GM21619 (cell line): ENCODE data around the gene PLCD3.

ENCODE experiments used
- ATAC-seq: cut with Tn5 transposase; IDR thresholded peaks from one replicate; pipeline ENCODE4 v1.9.1; 2021; ENCODE audit not compliant: unreplicated experiment

Gene PLCD3

DNA sequence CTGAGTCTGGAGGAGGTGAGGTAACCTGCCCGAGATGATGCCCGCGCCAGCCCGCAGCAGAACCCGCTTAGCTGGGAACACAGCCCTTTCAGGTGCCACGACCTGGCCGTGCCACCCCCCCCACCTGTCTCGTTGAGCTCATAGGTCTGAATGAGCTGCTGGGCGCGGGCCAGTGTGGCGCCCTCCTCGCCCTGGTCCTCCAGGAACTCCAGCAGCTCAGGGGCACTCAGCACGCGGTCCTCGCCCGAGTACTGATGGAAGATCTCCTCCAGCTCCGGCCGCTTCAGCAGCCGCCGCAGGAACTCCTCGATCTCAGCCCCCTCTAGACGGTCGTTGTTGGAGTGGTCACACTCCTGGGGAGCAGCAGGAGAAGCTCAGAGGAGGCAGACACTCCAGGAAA, 13.6 kb downstream of the PLCD3 start:
- no peak for ATAC-seq

DNA sequence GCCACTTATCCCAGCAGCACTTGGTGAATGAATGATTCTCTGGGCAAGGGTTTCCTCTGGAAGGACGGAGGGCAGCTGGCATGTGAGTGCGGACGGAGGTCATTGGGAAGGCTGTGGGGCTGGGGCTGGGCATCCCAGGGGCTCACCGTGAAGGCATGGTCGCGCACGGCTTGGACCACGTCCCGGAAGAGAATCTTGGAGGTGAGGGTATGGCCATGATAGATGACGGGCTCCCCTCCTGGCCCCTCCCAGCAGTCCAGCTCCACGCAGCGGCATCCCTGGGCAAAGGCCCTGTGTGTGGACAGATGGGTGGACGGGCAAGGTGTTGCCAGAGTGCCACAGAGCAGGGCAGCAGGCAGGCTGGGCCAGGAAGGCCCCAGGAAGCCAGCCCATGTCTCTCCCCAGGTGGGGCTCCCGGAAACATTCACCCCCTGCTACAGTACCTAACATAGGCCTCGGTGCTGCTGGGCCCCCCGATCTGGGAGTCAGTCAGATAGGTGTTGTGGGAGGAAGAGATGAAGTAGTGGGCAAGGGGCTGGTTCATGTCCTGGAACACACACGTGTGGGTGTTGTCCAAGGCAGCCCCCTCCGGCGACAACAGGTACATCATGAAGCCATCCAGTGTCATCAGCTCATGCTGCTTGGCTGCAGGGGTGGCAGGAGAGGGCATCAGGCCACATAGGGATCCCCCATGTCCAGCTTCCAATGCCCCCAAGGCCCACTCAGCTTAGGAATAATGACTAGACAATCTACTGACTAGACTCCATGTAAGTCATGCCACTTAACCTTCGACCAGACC, 14.3 kb downstream of the PLCD3 start:
- no peak for ATAC-seq

DNA sequence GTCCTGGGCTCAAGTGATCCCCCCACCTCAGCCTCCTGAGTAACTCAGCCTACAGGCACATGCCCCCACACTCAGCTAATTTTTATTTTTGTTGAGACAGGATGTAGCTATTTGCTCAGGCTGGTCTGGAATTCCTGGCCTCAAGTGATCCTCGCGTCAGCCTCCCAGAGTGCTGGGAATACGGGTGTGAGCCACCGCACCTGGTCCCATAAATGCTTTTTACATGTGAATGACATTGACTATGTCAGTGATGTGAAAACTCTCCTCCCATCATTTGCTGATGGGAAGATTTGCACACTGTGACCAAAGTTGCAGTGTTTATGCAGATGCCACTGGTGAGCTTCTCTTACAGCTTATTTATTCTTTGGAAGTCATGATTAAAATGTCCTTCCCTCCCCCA, 15.0 kb downstream of the PLCD3 start:
- ATAC-seq = no peak

DNA sequence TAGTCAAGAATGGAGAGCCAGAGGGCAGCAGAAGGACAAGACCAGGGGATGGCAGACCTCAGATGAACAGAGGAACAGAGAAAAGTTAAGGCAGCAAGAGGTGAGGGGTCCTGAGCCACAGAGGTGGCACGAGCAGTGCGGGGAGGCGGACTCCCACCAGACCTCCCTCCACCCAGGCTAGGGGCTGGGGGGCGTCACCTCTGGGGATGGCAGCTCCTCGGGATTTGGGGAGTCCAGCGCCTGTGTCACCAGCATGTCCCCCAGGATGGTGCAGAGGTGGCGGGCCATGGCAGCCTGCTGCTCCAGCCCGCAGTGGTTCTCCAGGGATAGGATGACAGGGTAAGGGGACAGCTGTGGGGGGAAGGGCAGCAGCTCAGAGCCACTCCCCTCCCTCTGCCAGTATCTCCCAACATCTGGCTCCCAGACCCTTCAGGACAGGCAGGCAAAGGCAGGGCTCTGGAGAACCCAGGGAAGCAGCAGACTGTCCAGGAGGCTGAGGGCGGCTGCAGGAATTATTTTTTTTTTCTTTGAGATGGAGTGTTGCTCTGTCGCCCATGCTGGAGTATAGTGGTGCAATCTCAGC, 15.8 kb downstream of the PLCD3 start:
- no peak for ATAC-seq

DNA sequence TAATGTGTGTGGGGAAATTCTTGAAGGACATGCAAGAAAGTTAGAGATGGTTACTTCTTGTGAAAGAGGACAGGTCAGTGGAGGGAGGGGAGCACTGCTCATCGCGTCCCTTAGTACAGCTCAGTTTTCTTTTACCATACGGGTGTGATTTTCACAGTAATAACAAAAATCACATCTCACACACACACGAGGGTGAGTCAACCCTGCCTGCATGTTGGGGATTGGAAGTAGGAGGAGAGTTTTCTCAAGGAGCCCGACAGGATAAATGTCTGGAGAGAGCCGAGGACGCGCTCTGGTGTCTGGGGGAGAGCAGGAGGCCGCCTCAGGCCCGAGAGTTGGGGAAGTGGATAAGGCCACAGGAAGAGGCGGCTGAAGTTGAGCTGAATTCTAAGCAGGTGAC, 16.4 kb downstream of the PLCD3 start:
- ATAC-seq = no peak

DNA sequence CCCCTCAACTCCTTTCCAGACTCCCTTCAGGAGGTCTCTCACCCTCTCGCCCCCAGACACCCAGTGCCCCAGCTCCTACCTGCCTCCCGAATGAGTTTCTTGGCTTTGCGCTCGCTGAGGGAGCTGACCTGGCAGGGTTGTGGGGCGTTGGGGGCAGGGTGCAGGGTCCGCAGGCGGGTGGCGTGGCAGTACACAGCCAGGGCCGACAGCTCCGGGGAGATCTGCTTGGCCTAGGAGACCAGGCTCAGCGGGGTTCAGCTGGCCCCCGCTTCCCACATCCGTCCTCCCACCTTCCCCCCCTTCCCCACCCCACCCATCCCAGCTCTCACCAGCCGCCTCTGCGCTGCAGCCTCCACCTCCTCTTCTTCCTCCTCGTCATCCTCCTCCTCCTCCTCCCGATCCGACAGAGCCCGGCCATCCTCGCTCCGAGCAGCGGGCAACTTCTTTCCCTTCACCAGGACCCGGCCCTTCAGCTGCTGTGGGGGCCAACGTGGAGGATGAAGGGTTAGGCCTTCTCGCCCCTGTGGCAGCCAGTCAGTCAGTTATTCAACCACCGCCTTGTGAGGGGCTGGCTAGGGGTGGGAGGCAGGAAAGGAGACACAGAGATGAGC, 17.2 kb downstream of the PLCD3 start:
- ATAC-seq = no peak

DNA sequence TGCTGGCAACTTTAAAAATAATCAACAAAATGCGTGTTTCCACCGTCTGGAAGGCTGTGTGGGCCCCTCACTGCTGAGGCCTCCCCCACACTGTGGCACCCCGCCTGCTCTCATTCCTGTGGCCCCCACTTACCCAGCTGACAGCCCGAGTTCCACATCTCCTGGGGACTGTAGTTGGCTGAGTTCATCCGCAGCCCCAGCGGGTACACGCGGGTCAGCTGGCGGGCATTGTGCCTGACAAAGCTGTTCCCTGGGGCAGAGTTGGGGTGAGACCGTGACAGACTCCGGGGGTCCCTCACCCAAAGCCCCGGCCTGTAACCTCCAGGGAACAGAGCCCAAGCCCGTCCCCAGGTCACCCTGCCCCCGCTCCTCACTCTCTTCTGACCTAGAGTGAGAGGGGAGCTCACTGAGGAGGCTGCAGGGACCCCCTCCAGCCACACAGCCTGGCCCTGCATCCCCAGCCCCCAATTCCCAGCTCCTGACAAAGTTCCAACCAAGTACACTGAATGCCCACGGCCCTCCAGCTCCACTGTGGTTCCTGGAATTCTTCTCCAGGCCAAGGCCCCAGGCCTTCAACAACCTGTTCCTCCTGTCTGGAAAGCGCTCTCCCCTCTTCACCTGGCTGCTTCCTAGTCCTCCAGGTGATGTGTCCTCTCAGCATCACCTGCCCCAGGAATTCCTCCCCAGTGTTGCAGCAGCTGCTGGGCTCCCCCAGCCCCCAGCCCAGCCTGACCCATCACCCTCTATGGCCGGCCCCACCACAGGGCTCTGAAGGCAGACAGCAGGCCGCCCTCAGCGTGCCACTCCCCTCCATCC, 18.0 kb downstream of the PLCD3 start:
- no peak for ATAC-seq

DNA sequence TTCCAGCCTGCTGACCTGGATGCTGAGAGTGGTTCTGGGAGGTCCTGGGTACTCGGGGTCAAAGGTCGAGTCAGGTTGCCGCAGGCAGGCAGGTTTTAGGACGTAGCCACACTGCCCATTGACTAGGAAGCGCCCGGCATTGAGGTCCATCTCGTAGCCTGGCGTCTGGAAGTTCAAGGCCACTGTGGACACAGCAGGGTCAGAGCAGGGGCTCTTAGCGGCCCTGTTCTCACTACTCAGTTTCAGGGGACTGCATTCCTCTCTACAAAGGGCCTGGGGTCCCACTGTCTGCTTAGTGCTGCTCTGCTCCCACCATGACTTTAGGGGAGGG, 18.9 kb downstream of the PLCD3 start:
- no peak for ATAC-seq

DNA sequence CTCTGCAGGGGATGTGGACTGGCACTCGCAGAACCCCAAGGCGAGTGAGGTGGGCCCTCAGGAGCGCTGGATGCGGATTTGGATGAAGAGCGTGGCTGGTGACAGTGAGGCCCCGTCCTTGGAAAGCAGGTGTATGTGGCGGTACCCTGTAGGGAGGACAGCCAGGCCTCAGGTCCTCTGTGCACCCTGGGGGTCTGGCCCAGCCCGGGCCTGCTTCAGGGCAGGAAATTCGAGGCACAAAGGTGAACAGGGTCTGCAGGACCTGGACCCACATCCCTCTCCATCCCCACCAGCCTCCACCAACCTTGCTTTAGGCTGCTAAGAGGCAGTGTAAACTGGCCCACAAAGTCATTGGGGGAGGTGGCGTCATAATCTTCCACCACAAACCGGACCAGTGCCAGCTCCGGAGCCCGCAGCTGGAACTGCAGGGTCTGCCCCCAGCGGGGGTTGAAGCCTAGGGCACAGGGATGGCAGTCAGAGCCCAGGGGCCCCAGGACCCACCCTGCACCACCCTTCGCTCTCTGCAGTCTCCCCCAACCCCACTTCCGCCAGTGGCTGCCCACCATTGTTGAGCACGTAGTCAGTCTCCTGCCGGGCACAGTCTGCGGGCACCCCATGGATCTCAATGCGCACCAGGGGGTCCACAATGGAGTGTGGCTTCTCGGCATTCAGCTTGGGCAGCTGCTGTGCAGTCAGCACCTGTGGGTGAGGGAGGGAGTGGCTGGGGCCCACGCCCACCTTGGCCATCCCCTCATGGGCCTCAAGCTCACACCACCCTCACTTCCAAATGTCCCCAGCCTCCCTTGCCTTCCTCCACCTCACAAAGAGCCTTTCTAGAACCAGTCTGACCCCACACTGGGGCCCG, 19.5 kb downstream of the PLCD3 start:
- no peak for ATAC-seq

DNA sequence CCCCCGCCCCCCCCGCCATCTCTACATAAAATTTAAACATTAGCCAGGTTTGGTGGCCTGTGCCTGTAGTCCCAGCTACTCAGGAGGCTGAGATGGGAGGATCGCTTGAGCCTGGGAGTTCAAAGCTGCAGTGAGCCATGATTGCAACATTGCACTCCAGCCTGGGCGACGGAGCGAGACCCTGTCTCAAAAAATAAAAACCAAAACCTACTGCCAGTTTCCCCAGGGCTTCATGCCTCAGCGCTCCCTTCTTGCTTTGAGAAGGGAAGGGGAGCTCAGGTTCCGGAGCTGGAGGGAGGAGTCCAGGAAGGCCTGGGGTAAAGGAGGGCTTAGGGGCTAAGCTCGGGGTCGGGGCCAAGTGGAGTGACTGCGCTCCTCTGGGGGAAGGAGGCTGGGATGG, 20.5 kb downstream of the PLCD3 start:
- no peak for ATAC-seq

DNA sequence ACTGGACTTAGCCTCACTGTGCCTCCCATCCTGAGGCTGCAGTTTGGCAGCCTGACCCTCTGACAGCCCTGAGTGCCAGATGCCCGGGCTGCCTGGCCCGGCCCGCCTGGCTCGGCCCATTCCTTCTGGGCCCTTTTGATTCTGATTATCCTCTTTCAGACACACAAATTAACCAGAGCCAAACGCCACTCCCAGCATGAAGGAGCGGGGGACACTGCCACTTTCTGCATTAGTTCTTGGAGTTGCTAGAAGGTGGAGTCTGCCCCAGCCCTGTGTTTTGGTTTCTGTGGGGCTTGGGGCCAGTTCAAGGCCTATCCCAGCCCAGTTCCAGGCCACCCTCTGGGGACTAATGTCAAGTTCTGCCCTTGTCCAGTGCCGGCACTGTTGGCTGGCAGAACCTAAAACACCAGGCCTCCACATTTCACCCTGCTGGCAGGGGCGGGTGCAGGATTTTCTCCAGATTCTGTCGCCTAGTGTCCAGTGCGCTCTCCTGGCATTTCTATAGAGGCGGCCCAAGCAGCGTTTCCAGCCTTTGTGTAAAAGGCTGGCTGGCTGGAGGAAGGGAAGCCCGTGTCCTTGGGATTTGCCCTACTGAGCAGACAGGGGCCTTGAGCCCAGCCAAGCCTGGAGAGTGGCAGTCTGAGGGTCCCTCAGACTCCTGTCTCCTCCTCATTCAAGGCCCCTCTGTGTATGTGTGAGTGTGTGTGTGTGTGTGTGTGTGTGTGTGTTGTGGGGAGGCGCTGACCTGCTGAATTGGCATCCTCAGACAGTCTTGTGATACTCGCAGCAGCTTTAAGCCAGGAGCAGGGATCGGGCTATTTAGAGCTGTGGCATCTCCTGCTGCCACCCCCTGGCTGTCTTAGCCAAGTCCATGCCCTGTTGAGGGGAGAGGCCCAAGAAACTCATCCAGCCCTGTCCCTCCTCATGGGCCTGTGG, 21.4 kb downstream of the PLCD3 start:
- ATAC-seq = no peak

DNA sequence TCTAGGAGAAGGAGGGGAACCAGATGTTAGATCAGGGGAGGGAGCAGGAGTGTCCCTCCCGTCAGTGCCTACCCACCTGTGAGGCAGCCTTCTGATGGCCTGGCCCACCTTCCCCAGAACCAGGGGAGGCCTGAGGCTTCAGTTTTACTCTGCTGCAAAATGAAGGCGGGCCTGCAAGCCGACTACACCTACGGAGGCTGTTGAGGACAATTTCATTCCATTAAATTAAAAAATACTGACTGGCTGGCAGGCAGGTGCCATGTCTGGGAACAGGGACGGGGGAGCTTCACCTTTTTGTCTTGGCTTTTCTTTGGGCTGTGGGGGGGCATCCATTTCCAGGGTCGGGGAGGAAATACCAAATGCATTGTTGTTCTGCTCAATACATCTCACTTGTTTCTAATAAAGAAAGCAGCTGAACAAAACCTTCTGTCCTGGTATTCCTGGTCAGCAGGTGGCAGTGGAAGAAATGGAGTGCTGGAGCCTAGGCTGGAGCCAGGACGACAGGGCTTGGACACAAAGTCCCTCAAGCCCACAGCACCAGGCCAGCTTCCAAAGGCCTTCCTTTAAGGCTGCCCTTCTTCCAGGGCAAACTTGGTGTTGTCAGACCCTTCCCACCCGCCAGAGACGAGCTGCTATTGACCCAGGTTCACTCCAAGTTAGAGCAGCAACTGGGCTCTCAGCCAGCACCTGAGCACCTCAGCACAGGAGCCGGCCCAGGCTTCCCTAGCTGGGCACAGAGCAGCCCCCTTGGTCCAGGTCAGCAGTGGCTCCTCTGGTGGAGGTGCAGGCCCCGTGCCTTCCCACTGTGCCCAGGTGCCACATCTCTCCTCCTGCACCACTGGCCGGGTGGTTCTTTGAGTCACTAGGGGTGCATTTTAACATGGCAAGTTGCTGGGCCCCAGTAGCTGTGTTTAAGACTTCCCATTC, 23.5 kb downstream of the PLCD3 start:
- ATAC-seq = no peak

DNA sequence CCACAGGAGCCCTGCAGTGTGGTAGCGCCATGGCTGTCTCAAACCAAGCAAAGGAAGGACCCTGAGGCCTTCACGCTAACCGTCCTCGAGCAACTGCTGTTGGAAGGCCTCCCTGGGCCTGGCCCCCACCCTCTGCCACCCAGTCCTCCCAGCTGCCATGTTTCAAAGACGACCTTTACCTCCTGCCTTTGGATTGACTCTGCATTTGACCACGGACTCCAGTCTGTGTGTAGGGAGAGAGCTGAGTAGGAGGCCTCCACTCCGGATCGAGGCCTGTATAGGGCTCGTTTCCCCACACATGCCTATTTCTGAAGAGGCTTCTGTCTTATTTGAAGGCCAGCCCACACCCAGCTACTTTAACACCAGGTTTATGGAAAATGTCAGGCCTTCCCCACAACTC, 24.3 kb downstream of the PLCD3 start:
- no peak for ATAC-seq

DNA sequence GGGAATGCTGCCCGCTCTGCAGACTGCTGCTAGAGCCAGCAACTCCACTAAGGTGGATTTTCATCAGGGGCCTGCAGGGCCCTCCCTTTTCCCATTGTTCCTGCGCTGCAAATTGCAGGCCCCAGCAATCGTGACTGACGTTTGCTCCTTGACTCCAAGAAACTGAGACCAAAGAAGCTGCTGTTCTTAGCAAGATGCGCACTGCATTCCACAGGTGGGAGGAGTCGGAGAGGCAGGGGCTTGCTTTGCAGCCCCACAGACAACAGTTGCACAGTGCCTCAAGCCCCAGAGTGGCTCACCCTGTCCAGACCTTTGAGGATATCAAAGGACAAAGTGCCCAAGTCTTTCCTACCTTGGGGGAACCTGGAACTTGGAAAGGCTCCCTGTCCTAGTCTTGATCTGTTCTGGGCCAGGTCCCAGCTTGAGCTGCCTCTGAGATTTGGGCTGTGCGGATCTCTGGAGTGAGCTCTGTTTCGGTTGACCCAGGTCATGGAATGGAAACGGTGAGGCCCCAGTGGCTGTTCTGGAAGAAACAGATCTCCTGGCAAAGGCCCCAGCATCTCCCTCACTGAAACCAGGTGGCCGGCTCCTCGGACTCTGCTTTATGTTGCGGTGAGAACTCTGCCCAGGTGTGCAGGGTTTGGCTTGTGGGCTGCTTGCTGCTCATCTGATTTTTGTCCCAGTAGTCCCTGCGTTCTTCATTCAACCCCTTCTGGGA, 24.9 kb downstream of the PLCD3 start:
- no peak for ATAC-seq

DNA sequence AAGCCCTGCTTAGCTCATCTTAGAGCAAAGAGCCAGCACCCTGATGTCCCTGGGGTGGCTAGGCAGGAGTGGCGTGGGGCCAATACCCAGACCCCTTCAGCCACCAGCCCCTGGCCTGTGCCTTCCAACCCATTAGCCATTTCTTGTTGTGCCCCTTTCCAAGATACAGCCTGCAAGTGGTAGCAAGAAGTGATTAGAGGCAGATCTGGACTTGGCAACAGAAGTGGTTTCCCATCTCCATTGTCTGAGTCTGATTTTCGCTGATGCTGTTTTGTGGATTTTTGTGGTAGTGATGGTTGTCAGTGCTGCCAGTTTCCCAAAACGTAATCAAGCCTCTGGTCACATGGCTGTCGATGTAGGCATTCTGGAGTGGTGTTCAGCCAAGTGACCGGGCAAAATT, 25.7 kb downstream of the PLCD3 start:
- no peak for ATAC-seq

DNA sequence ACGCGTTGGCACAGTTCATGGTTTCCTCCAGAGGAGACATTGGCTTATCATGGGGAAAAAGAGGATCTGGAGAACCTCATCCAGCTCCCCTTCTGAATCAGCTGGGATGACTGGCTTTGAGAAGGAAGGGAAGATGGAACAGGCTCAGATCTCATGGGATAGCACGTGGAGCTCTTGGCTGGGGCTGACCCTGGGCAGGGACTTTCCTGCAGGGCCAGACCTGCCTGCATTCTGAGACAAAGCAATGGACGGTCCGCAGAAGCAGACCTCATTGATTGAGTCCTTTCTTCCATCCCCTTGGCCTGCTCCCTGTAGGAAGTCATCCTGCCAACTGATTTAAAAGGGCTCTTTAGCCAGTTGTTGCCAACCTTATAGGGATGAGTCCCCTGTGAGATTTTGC, 26.2 kb downstream of the PLCD3 start:
- ATAC-seq = no peak

DNA sequence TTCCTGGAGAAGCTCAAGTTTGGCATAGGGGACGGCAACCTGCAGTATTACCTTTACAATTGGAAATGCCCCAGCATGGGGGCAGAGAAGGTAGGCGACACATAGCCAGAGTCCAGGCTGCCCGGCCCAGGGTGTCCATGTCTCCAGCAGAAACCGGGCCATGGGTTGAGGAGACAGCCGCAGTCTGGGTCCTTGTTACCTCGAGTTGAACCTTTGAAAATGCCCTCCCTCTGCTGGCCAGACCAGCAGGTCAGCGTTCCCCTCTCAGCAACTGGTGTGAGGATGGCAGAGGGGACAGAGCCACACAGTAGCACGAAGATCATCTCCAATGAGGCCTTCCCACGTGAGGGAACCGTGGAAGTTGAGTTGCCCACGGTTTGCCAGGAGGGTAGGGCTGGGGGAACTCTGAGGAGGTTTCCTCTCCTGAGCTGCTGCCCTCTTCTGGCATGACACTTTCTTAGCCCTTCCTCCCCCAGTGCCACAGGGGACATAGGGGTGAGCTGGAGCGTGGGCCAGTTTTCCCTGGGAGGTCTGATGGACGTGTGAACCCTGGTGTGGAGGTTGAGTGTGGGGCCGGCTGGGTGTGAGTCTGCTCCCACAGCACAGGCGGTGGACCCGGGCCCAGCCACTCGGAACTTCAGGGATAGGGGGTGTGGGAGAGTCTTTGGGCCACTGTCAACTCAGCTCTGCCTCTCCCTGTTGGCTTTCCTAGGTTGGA, 27.2 kb downstream of the PLCD3 start:
- ATAC-seq = no peak
